Keratinocyte (primary cell): ENCODE results near the gene TMEM184A. TPM values are rescaled to one million over a fixed set of nuclear protein-coding genes. Genes with fewer than 3 reads are reported as not detected.

Source experiments
- DNase-seq: peaks from one replicate; pipeline ENCODE4 v3.0.0-alpha.2; 2011; ENCODE audit warnings: low read depth, missing footprints, low spot score
- FAIRE-seq: peaks from 2 replicates; lab custom pipeline; 2011; peaks lifted over from hg19 to GRCh38; lab: Jason Lieb, UNC
- H2AFZ ChIP-seq: 2 replicates; pipeline ENCODE4 v1.6.0; 2012; ENCODE audit warnings: low read length, control low read depth, inconsistent platforms; ENCODE audit not compliant: control insufficient read depth
- H3K27ac ChIP-seq: 2 replicates; pipeline ENCODE4 v1.5.1; 2011; ENCODE audit warnings: low read length; ENCODE audit not compliant: control insufficient read depth, insufficient read depth
- H3K27me3 ChIP-seq: 3 replicates; pipeline ENCODE4 v1.6.0; 2011; ENCODE audit warnings: low read length; ENCODE audit not compliant: control insufficient read depth, insufficient read depth; ENCODE audit errors: extremely low read depth
- H3K36me3 ChIP-seq, 2 experiments: 2 replicates in 1 of 2; 3 replicates in 1 of 2; pipeline ENCODE4 v1.5.1; 2011; ENCODE audit warnings: low read length in 2 of 2, mild to moderate bottlenecking in 1 of 2; ENCODE audit not compliant: control insufficient read depth in 2 of 2, insufficient read depth in 2 of 2; ENCODE audit errors: extremely low read depth in 1 of 2
- H3K4me1 ChIP-seq: 3 replicates; pipeline ENCODE4 v1.5.1; 2011; ENCODE audit warnings: low read length; ENCODE audit not compliant: control insufficient read depth, insufficient read depth; ENCODE audit errors: extremely low read depth
- H3K4me2 ChIP-seq: 3 replicates; pipeline ENCODE4 v1.6.0; 2011; ENCODE audit warnings: low read depth, low read length; ENCODE audit not compliant: control insufficient read depth, insufficient read depth; ENCODE audit errors: extremely low read depth
- H3K4me3 ChIP-seq, 3 experiments: fragments of 200-600 bp in 1 of 3; sonication (generic) in 1 of 3; 2 replicates in 2 of 3; 3 replicates in 1 of 3; pipeline ENCODE4 v1.5.1; 2011 to 2016; ENCODE audit warnings: low read length in 3 of 3, mild to moderate bottlenecking in 3 of 3, control low read depth in 2 of 3, inconsistent platforms in 1 of 3, low read depth in 1 of 3, mixed read lengths in 1 of 3, mixed run types in 1 of 3, moderate library complexity in 1 of 3; ENCODE audit not compliant: control insufficient read depth in 2 of 3, insufficient read depth in 2 of 3; ENCODE audit errors: extremely low read depth in 1 of 3
- H3K79me2 ChIP-seq: 2 replicates; pipeline ENCODE4 v1.6.0; 2012; ENCODE audit warnings: low read length; ENCODE audit not compliant: control insufficient read depth, insufficient read depth
- H3K9ac ChIP-seq: 3 replicates; pipeline ENCODE4 v1.6.0; 2011; ENCODE audit warnings: low read length; ENCODE audit not compliant: control insufficient read depth, insufficient read depth; ENCODE audit errors: extremely low read depth
- H3K9me1 ChIP-seq: 3 replicates; pipeline ENCODE4 v1.6.0; 2011; ENCODE audit warnings: low read length; ENCODE audit not compliant: control insufficient read depth, insufficient read depth; ENCODE audit errors: extremely low read depth
- H3K9me3 ChIP-seq: 2 replicates; pipeline ENCODE4 v1.5.1; 2012; ENCODE audit warnings: low read depth, low read length; ENCODE audit not compliant: control insufficient read depth
- H4K20me1 ChIP-seq: 3 replicates; pipeline ENCODE4 v1.6.0; 2011; ENCODE audit warnings: low read length; ENCODE audit not compliant: control insufficient read depth, insufficient read depth; ENCODE audit errors: extremely low read depth
- CTCF ChIP-seq, 3 experiments: IDR thresholded peaks in 1 of 3; conservative IDR thresholded peaks in 1 of 3; optimal IDR thresholded peaks in 1 of 3; 2 replicates in 2 of 3; 3 replicates in 1 of 3; pipeline versions ENCODE3 to v1.5.1; 2011; ENCODE audit warnings: low read length in 3 of 3, mild to moderate bottlenecking in 3 of 3, moderate library complexity in 2 of 3, control low read depth in 1 of 3, inconsistent platforms in 1 of 3; ENCODE audit not compliant: insufficient read depth in 2 of 3; ENCODE audit errors: extremely low read depth in 1 of 3
- EZH2 ChIP-seq: IDR thresholded peaks from one replicate; pipeline ENCODE4 v1.6.1; 2012; ENCODE audit warnings: inconsistent platforms, mild to moderate bottlenecking, low read length, moderate library complexity
- dilution Hi-C: fragments of 300-500 bp; cut with MboI; formaldehyde crosslinking; loops from one replicate; pipeline ENCODE4 v1.7.0; 2020; ENCODE audit warnings: low sequenced_read_pairs; ENCODE audit not compliant: extremely low pct_ligation_motif_present
- polyA plus RNA-seq, 5 experiments: library from polyadenylated mRNA; depleted of rRNA in 3 of 5; stranded (reverse) in 3 of 5; stranded (forward) in 1 of 5; unstranded in 1 of 5; fragments of >200 nt; gene quantifications; 1 replicate in 1 of 5; 2 replicates in 3 of 5; 3 replicates in 1 of 5; pipeline versions ENCODE4 v1.2.1 to v1.2.3, GENCODE V29; 2011 to 2012; ENCODE audit warnings: missing spikeins in 2 of 5, low read depth in 1 of 5, low replicate concordance in 1 of 5

Gene TMEM184A
- polyA plus RNA-seq, 1 donor (not counting 4 experiments of a cell fraction or from before 2014, with no cell fraction given), result 2.9 TPM

GRCh38 chr7:1546274-1546908 lies 9.6 kb downstream of the TMEM184A start:
- Histone ChIP-seq H3K9me1 (no peaks in the 10 kb centered on the region), H3K9me3 (no peaks in the 10 kb centered on the region), H3K36me3 (peaks cover 0 to 2% of the 10 kb centered on the region in 2 experiments), H4K20me1 (no peaks in the 10 kb centered on the region), H3K27me3 (no peaks in the 10 kb centered on the region), H3K4me2 (no peak overlapping the region), H3K9ac (no peak overlapping the region), H3K79me2 (no peaks in the 10 kb centered on the region), H3K27ac (no peak overlapping the region), H3K4me1 (peaks cover 18% of the 10 kb centered on the region), H3K4me3 (no peak overlapping the region), H2AFZ (no peak overlapping the region)
- DNase-seq (no peak), FAIRE-seq (no peak)
- dilution Hi-C loops, result no loop called here
- TF ChIP-seq EZH2 (no peak), CTCF (optimal IDR thresholded peaks at IDR 0.05 in 1 of 3, IDR thresholded peaks at IDR 0.05 in 1 of 3, conservative IDR thresholded peaks at IDR 0.05 in 1 of 3; ENCODE audit: extremely low read depth in 1 of 3, insufficient read depth in 2 of 3, low read length in 3 of 3) (no peak)

- no peak overlapping the region for H3K27ac ChIP-seq
- H4K20me1 ChIP-seq, result no peaks in the 10 kb centered on the region
- peaks cover 0 to 6% of the 10 kb centered on the region in 2 experiments for H3K36me3 ChIP-seq
- FAIRE-seq (no peak), DNase-seq (no peak)
- TF ChIP-seq CTCF (optimal IDR thresholded peaks at IDR 0.05 in 1 of 3, IDR thresholded peaks at IDR 0.05 in 1 of 3, conservative IDR thresholded peaks at IDR 0.05 in 1 of 3; ENCODE audit: extremely low read depth in 1 of 3, insufficient read depth in 2 of 3, low read length in 3 of 3) (no peak), EZH2 (no peak)
- H3K4me2 ChIP-seq, result no peak overlapping the region
- no peak overlapping the region for H2AFZ ChIP-seq
- no peaks in the 10 kb centered on the region for H3K27me3 ChIP-seq
- no peaks in the 10 kb centered on the region for H3K79me2 ChIP-seq
- H3K9ac ChIP-seq, result no peak overlapping the region
- H3K4me3 ChIP-seq, result no peak overlapping the region
- H3K9me3 ChIP-seq, result no peaks in the 10 kb centered on the region
- no peaks in the 10 kb centered on the region for H3K9me1 ChIP-seq
- dilution Hi-C loops, result no loop called here
- H3K4me1 ChIP-seq, result peaks cover 18% of the 10 kb centered on the region
Measured at GRCh38 chr7:1545417-1546246, 10.4 kb downstream of the TMEM184A start.
